Measurements from ENCODE around the gene PTPRU.
"Not testable (repeated sequence)": the region's sequence is repeated elsewhere in the genome, so short reads cannot be mapped to it uniquely, and the experiment has no call there.

DNA sequence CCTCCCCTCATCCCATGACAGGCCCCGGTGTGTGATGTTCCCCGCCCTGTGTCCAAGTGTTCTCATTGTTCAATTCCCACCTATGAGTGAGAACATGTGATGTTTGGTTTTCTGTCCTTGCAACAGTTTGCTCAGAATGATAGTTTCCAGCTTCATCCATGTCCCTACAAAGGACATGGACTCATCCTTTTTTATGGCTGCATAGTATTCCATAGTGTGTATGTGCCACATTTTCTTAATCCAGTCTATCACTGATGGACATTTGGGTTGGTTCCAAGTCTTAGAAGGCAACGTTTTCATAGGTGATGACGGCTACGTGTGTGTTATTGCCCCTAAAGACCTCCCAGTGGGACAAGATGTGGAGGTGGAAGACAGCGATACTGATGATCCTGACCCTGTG lies 65.4 kb downstream of the PTPRU start:
- TF ChIP-seq, protein P1, sequence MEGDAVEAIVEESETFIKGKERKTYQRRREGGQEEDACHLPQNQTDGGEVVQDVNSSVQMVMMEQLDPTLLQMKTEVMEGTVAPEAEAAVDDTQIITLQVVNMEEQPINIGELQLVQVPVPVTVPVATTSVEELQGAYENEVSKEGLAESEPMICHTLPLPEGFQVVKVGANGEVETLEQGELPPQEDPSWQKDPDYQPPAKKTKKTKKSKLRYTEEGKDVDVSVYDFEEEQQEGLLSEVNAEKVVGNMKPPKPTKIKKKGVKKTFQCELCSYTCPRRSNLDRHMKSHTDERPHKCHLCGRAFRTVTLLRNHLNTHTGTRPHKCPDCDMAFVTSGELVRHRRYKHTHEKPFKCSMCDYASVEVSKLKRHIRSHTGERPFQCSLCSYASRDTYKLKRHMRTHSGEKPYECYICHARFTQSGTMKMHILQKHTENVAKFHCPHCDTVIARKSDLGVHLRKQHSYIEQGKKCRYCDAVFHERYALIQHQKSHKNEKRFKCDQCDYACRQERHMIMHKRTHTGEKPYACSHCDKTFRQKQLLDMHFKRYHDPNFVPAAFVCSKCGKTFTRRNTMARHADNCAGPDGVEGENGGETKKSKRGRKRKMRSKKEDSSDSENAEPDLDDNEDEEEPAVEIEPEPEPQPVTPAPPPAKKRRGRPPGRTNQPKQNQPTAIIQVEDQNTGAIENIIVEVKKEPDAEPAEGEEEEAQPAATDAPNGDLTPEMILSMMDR (conservative IDR thresholded peaks at IDR 0.05; ENCODE audit: low read depth, low read length) = not testable (repeated sequence)
- not testable (repeated sequence) for TF ChIP-seq EZH2 (IDR thresholded peaks at IDR 0.05; ENCODE audit: low read length, unreplicated experiment)
